Natural killer cell (primary cell): Measurements from ENCODE around the gene KCNK17. TPM values are rescaled to one million over a fixed set of nuclear protein-coding genes. Genes with fewer than 3 reads are reported as not detected.

Experiments used
- ATAC-seq, 3 donors: fragments of 150-1000 bp in 2 of 3; fragments of 200-7000 bp in 1 of 3; cut with Tn5 transposase; 1 replicate in 1 of 3; 2 replicates in 2 of 3; pipeline ENCODE4 v1.10.0; 2021; ENCODE audit warnings: mild to moderate bottlenecking in 2 of 3, moderate library complexity in 2 of 3
- DNase-seq, 2 donors: peaks; one replicate each; pipeline versions ENCODE4 v3.0.0 to v3.0.0-alpha.2; 2013 to 2021; ENCODE audit warnings: mixed read lengths in 1 of 2
- H3K27ac ChIP-seq: one replicate; pipeline ENCODE4 v1.5.1; 2013; ENCODE audit warnings: mild to moderate bottlenecking, low read length
- H3K27me3 ChIP-seq: one replicate; pipeline ENCODE4 v1.6.1; 2013; ENCODE audit warnings: low read length; ENCODE audit not compliant: control insufficient read depth, insufficient read depth
- H3K36me3 ChIP-seq: one replicate; pipeline ENCODE4 v1.6.1; 2013; ENCODE audit warnings: low read length; ENCODE audit not compliant: control insufficient read depth, insufficient read depth
- H3K4me1 ChIP-seq: one replicate; pipeline ENCODE4 v1.6.1; 2013; ENCODE audit warnings: low read length; ENCODE audit not compliant: control insufficient read depth, insufficient read depth
- H3K4me3 ChIP-seq: one replicate; pipeline ENCODE4 v1.5.1; 2013; ENCODE audit warnings: low read length
- H3K9me3 ChIP-seq: one replicate; pipeline ENCODE4 v1.6.1; 2013; ENCODE audit warnings: low read length; ENCODE audit not compliant: control insufficient read depth, insufficient read depth
- H3K27ac Mint-ChIP-seq, 2 donors: one replicate each; pipeline ENCODE4 v1.8.0; 2022; ENCODE audit warnings: mild to moderate bottlenecking in 2 of 2, mixed read lengths in 2 of 2, moderate library complexity in 1 of 2
- H3K27me3 Mint-ChIP-seq, 2 donors: one replicate each; pipeline ENCODE4 v1.8.0; 2022; ENCODE audit warnings: low read depth in 2 of 2, mixed read lengths in 2 of 2
- H3K36me3 Mint-ChIP-seq: one replicate; pipeline ENCODE4 v1.8.0; 2022; ENCODE audit warnings: mixed read lengths
- H3K4me1 Mint-ChIP-seq, 2 donors: one replicate each; pipeline ENCODE4 v1.8.0; 2022; ENCODE audit warnings: mixed read lengths in 2 of 2
- H3K4me3 Mint-ChIP-seq: one replicate; pipeline ENCODE4 v1.8.0; 2022; ENCODE audit warnings: mild to moderate bottlenecking, moderate library complexity, mixed read lengths
- H3K9me3 Mint-ChIP-seq, 2 donors: one replicate each; pipeline ENCODE4 v1.8.0; 2022; ENCODE audit warnings: mixed read lengths in 2 of 2
- CTCF ChIP-seq: fragments of 200-600 bp; IDR thresholded peaks from one replicate; pipeline ENCODE4 v1.8.0; 2022; ENCODE audit warnings: antibody characterized with exemption
- WGBS: methylation state at CpG from one replicate; pipeline ENCODE4 v1.1.7; 2013; ENCODE audit warnings: missing lambda C conversion rate; ENCODE audit not compliant: insufficient coverage; 5-methylcytosine and 5-hydroxymethylcytosine counted together
- intact Hi-C: fragments of 100-400 bp; cut with micrococcal nuclease; formaldehyde crosslinking; loops from one replicate; pipeline ENCODE4 v1.14.2; 2022
- total RNA-seq, 4 donors: library from RNA; stranded (reverse); fragments of 120-200 nt in 1 of 4; gene quantifications; one replicate each; pipeline versions ENCODE4 v1.2.3 to v1.2.4, GENCODE V29; 2013 to 2022

Gene KCNK17
- total RNA-seq, 3 donors from 2014 or later (not counting 1 experiment from before 2014, with no cell fraction given) = 0.24 TPM; not detected in 2

GRCh38 chr6:39321761-39322160 lies 7.5 kb upstream of the KCNK17 start:
- TF ChIP-seq CTCF = no peak
- Mint-ChIP-seq H3K9me3 (no peaks in the 10 kb centered on the region), H3K4me1 (peaks cover 0 to 12% of the 10 kb centered on the region in 2 donors), H3K27ac (no peak overlapping the region), H3K4me3 (no peak overlapping the region), H3K27me3 (peaks cover 0 to 3% of the 10 kb centered on the region in 2 donors), H3K36me3 (no peaks in the 10 kb centered on the region)
- ATAC-seq (no peak), DNase-seq (no peak)
- no peaks in the 10 kb centered on the region for H3K36me3 ChIP-seq
- no peaks in the 10 kb centered on the region for H3K27me3 ChIP-seq
- H3K4me1 ChIP-seq = no peaks in the 10 kb centered on the region
- intact Hi-C loops = no loop called here
- H3K4me3 ChIP-seq = no peak overlapping the region
- H3K9me3 ChIP-seq = no peaks in the 10 kb centered on the region
- H3K27ac ChIP-seq = no peak overlapping the region
- 63% methylated on average over 5 of the region's 5 CpGs for WGBS

GRCh38 chr6:39320363-39320984 lies 6.3 kb upstream of the KCNK17 start:
- TF ChIP-seq CTCF = no peak
- Mint-ChIP-seq H3K27me3 (peaks cover 0 to 3% of the 10 kb centered on the region in 2 donors), H3K36me3 (no peaks in the 10 kb centered on the region), H3K27ac (no peak overlapping the region), H3K4me1 (peaks cover 0 to 12% of the 10 kb centered on the region in 2 donors), H3K4me3 (no peak overlapping the region), H3K9me3 (no peaks in the 10 kb centered on the region)
- Histone ChIP-seq H3K4me3 (no peak overlapping the region), H3K9me3 (no peaks in the 10 kb centered on the region), H3K4me1 (no peaks in the 10 kb centered on the region), H3K36me3 (no peaks in the 10 kb centered on the region), H3K27ac (no peak overlapping the region), H3K27me3 (no peaks in the 10 kb centered on the region)
- 60% methylated on average over 10 of the region's 10 CpGs for WGBS
- ATAC-seq (no peak), DNase-seq (no peak)
- intact Hi-C loops = no loop called here

- DNase-seq = no peak
- Mint-ChIP-seq H3K27ac (no peak overlapping the region), H3K4me3 (no peak overlapping the region), H3K9me3 (no peaks in the 10 kb centered on the region), H3K27me3 (peaks cover 0 to 7% of the 10 kb centered on the region in 2 donors), H3K36me3 (no peaks in the 10 kb centered on the region), H3K4me1 (peaks cover 0 to 12% of the 10 kb centered on the region in 2 donors)
- Histone ChIP-seq H3K4me1 (peaks cover 2% of the 10 kb centered on the region), H3K36me3 (no peaks in the 10 kb centered on the region), H3K27me3 (peaks cover 3% of the 10 kb centered on the region), H3K4me3 (no peak overlapping the region), H3K27ac (no peak overlapping the region), H3K9me3 (no peaks in the 10 kb centered on the region)
- intact Hi-C loops = no loop called here
- ATAC-seq = no peak
- no peak for TF ChIP-seq CTCF
- whole genome bisulfite sequencing = 77% methylated on average over 13 of the region's 13 CpGs
Measured at GRCh38 chr6:39319621-39320362, 5.6 kb upstream of the KCNK17 start.
